ENCODE measurements around the gene CNTN2.

GRCh38 chr1:205041998-205042910, 758 bp upstream of the CNTN2 start:
- no peak for TF ChIP-seq POLR2A (IDR thresholded peaks at IDR 0.05)
- no peak for TF ChIP-seq CTCF (IDR thresholded peaks at IDR 0.05)
